ENCODE data around the gene ARL17B.
A peak's percentile ranks its signal among the peaks of the same experiment; 100 is the strongest.
"Not testable (repeated sequence)": the region's sequence is repeated elsewhere in the genome, so short reads cannot be mapped to it uniquely, and the experiment has no call there.

ARL17B gene

DNA sequence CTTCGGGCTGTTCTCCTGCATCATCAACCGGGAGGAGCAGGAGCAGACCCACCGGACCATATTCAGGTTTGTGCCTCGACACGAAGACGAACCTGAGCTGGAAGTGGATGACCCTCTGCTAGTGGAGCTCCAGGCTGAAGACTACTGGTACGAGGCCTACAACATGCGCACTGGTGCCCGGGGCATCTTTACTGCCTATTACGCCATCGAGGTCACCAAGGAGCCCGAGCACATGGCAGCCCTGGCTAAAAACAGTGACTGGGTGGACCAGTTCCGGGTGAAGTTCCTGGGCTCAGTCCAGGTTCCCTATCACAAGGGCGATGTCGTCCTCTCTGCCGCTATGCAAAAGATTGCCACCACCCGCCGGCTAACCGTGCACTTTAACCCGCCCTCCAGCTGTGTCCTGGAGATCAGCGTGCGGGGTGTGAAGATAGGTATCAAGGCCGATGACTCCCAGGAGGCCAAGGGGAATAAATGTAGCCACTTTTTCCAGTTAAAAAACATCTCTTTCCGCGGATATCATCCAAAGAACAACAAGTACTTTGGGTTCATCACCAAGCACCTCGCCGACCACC is 117.1 kb downstream of the ARL17B start:
- not testable (repeated sequence) for H3K36me3 ChIP-seq (ENCODE audit: control insufficient read depth, insufficient read depth, low read length); H3K9me3 ChIP-seq (ENCODE audit: control insufficient read depth, insufficient read depth, low read length); H3K27me3 ChIP-seq (ENCODE audit: control insufficient read depth, insufficient read depth, low read length); H3K4me3 ChIP-seq (ENCODE audit: low read depth, low read length); H3K27ac ChIP-seq (ENCODE audit: low read depth, low read length); H3K9ac ChIP-seq (ENCODE audit: low read depth, low read length); H3K4me1 ChIP-seq (ENCODE audit: control insufficient read depth, insufficient read depth, low read length)

DNA sequence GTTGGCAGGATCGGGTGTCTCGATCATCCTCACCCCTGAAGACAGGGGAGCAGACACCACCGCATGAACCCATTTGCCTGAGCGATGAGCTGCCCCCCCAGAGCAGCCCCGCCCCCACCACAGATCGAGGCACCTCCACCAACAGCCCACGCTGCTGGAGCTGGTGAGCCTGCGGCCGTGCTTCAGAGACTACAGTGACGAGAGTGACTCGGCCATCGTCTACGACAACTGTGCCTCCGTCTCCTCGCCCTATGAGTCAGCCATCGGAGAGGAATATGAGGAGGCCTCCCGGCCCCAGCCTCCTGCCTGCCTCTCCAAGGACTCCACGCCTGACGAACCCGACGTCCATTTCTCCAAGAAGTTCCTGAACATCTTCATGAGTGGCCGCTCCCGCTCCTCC is 117.6 kb downstream of the ARL17B start:
- not testable (repeated sequence) for H3K27ac ChIP-seq (ENCODE audit: low read depth, low read length); H3K4me1 ChIP-seq (ENCODE audit: control insufficient read depth, insufficient read depth, low read length); H3K4me3 ChIP-seq (ENCODE audit: low read depth, low read length); H3K36me3 ChIP-seq (ENCODE audit: control insufficient read depth, insufficient read depth, low read length); H3K9ac ChIP-seq (ENCODE audit: low read depth, low read length); H3K27me3 ChIP-seq (ENCODE audit: control insufficient read depth, insufficient read depth, low read length); H3K9me3 ChIP-seq (ENCODE audit: control insufficient read depth, insufficient read depth, low read length)

DNA sequence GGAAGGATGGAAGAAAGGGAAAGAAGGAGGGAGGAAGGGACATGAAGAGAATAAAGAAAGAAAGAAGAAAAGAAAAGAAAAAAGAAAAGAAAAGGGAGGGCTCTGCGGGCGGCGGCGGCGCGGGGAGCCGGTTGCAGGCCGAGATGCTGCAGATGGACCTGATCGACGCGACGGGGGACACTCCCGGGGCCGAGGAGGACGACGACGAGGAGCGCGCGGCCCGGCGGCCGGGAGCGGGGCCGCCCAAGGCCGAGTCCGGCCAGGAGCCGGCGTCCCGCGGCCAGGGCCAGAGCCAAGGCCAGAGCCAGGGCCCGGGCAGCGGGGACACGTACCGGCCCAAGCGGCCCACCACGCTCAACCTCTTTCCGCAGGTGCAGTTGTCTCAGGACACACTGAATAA is 118.1 kb downstream of the ARL17B start:
- H3K27me3 ChIP-seq (ENCODE audit: control insufficient read depth, insufficient read depth, low read length); H3K9ac ChIP-seq (ENCODE audit: low read depth, low read length); H3K4me3 ChIP-seq (ENCODE audit: low read depth, low read length); H3K27ac ChIP-seq (ENCODE audit: low read depth, low read length); H3K4me1 ChIP-seq (ENCODE audit: control insufficient read depth, insufficient read depth, low read length); H3K9me3 ChIP-seq (ENCODE audit: control insufficient read depth, insufficient read depth, low read length); H3K36me3 ChIP-seq (ENCODE audit: control insufficient read depth, insufficient read depth, low read length): not testable (repeated sequence)

DNA sequence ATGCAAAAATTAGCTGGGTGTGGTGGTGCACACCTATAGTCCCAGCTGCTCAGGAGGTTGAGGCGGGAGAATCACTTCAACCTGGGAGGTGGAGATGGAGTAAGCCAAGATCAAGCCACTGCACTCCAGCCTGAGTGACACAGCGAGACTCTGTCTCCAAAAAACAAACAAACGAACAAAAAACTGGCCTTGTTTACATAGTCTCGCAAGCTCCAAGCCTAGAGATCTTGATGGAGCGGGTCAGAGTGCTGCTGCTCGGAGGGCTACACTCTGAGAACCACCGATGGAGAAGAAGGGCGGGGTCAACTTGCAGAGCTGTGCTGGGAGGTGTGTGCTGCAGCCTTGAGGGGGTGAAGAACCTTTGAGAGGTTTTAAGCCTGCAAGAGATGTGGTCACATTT is 130.2 kb downstream of the ARL17B start:
- not testable (repeated sequence) for H3K36me3 ChIP-seq (ENCODE audit: control insufficient read depth, insufficient read depth, low read length); H3K27ac ChIP-seq (ENCODE audit: low read depth, low read length); H3K4me3 ChIP-seq (ENCODE audit: low read depth, low read length); H3K9me3 ChIP-seq (ENCODE audit: control insufficient read depth, insufficient read depth, low read length); H3K27me3 ChIP-seq (ENCODE audit: control insufficient read depth, insufficient read depth, low read length); H3K9ac ChIP-seq (ENCODE audit: low read depth, low read length); H3K4me1 ChIP-seq (ENCODE audit: control insufficient read depth, insufficient read depth, low read length)

DNA sequence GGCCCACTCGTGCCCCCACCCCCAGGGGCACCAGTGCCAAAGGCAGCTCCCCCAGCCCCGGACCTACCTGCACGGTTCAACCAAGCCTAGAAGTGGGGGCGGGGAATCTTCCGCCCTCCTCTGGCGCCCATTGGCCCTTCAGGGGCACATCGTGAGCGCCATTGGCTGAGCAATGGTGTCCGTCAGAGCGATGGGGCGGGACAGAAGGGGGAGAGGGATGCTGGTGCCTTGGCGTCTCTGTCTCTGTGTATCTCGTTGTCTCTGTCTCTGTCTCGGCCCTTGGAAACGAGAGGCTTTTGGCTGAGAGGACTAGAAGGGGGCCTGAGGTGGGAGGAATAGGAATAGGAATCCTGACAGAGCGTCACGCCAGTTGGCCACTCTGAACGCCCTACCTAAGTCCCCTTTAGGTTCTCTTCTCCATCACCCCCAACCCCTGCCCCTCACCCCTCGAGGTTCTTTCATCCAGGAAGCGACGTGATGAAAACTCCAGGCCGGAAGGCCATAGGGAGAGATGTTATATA is 136.2 kb downstream of the ARL17B start:
- H3K27ac ChIP-seq (ENCODE audit: low read depth, low read length); H3K9ac ChIP-seq (ENCODE audit: low read depth, low read length); H3K4me1 ChIP-seq (ENCODE audit: control insufficient read depth, insufficient read depth, low read length); H3K27me3 ChIP-seq (ENCODE audit: control insufficient read depth, insufficient read depth, low read length); H3K36me3 ChIP-seq (ENCODE audit: control insufficient read depth, insufficient read depth, low read length); H3K9me3 ChIP-seq (ENCODE audit: control insufficient read depth, insufficient read depth, low read length): not testable (repeated sequence)
- H3K4me3 ChIP-seq (ENCODE audit: low read depth, low read length), result peak overlapping the region; percentile 56

DNA sequence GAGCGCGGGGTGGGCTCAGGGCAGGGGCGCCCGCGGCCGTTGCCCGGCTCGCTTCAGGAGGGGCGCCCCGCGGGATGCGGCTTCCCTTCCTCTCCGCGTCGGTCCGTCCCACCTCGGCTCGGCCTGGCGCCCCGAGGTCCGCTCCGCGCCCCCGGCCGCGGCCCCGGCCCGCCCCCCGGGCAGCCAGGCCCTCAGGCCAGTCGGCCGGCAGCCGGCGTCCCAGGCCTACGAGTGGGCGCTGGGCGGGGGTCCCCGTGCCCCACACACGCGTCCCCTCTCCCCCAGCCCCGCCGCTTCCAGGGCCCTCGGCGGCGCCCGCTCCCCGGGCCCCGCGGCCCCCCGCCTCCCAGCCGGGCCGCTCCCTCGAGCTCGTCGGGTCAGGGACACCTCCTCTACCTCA is 136.7 kb downstream of the ARL17B start:
- H3K27ac ChIP-seq (ENCODE audit: low read depth, low read length); H3K4me1 ChIP-seq (ENCODE audit: control insufficient read depth, insufficient read depth, low read length); H3K9ac ChIP-seq (ENCODE audit: low read depth, low read length); H3K27me3 ChIP-seq (ENCODE audit: control insufficient read depth, insufficient read depth, low read length); H3K9me3 ChIP-seq (ENCODE audit: control insufficient read depth, insufficient read depth, low read length): not testable (repeated sequence)
- peak overlapping the region; percentile 56 for H3K4me3 ChIP-seq (ENCODE audit: low read depth, low read length)
- H3K36me3 ChIP-seq (ENCODE audit: control insufficient read depth, insufficient read depth, low read length), result peaks cover 12% of the 10 kb centered on the region; the same call in 1 of the 2 replicates

Data from HUES48 (cell line).